Stimulated activated CD8-positive, alpha-beta memory T cell treated with anti-CD3 and anti-CD28 coated beads, Interleukin-15, amount 100 ng/mL, for 24 hours (primary cell): Measurements from ENCODE around the gene OR1M1.

ENCODE experiments used
- DNase-seq: peaks from one replicate; pipeline ENCODE4 v3.0.0-alpha.2; 2020; ENCODE audit warnings: low read depth

The OR1M1 gene

GRCh38 chr19:9075064-9075949, 11.6 kb upstream of the OR1M1 start:
- DNase-seq: no peak

GRCh38 chr19:9076901-9077300, 10.0 kb upstream of the OR1M1 start:
- DNase-seq: no peak

GRCh38 chr19:9078651-9079050, 8.2 kb upstream of the OR1M1 start:
- DNase-seq: no peak

- DNase-seq: no peak
These were observed 20.5 kb downstream of the OR1M1 start, which contains the start of gene OR7G2 for GRCh38 chr19:9107375-9107774. OR7G2 (minus strand) TSS chr19:9107475; CDS start chr19:9103243, 4,232 bp downstream.

GRCh38 chr19:9109959-9110358, 23.1 kb downstream of the OR1M1 start:
- no peak for DNase-seq

GRCh38 chr19:9115307-9115813, 28.5 kb downstream of the OR1M1 start, which contains the start of gene OR7G1:
OR7G1 (minus strand) TSS chr19:9115763; CDS start chr19:9115763, 0 bp downstream.
- no peak for DNase-seq

- DNase-seq: no peak
These were observed 29.7 kb downstream of the OR1M1 start for GRCh38 chr19:9116547-9116946.

GRCh38 chr19:9126900-9127405, 40.1 kb downstream of the OR1M1 start, which contains the start of gene OR7G3:
OR7G3 (minus strand) TSS chr19:9126950; CDS start chr19:9126950, 0 bp downstream.
- no peak for DNase-seq

GRCh38 chr19:9128171-9128570, 41.3 kb downstream of the OR1M1 start:
- DNase-seq: no peak

GRCh38 chr19:9130965-9131364, 44.1 kb downstream of the OR1M1 start:
- no peak for DNase-seq

GRCh38 chr19:9132422-9132821, 45.6 kb downstream of the OR1M1 start:
- no peak for DNase-seq

GRCh38 chr19:9139609-9140158, 52.8 kb downstream of the OR1M1 start:
- no peak for DNase-seq

- peak; percentile 51 for DNase-seq
These were observed 53.5 kb downstream of the OR1M1 start, which contains the start of gene ZNF317 for GRCh38 chr19:9140159-9140874. ZNF317 (plus strand) TSS chr19:9140397; CDS start chr19:9156017, 15,620 bp downstream.

- no peak for DNase-seq
These were observed 58.1 kb downstream of the OR1M1 start for GRCh38 chr19:9144920-9145319.
